ENCODE results near the gene TPK1.

- TF ChIP-seq GATA2 (IDR thresholded peaks at IDR 0.05; ENCODE audit: low read depth, low read length) (no peak), GATA3 (IDR thresholded peaks at IDR 0.05; ENCODE audit: low read depth, low read length) (no peak)
Measured at GRCh38 chr7:144817001-144817400, 18.9 kb downstream of the TPK1 start.
